PC-9 (cell line): ENCODE data around the gene EIF1AY. TPM values are rescaled to one million over a fixed set of nuclear protein-coding genes. Genes with fewer than 3 reads are reported as not detected.
"Not testable (repeated sequence)": the region's sequence is repeated elsewhere in the genome, so short reads cannot be mapped to it uniquely, and the experiment has no call there.

Experiments used
- BruUV-seq: library from RNA; stranded (reverse); fragments of 400-500 nt; replicated peaks from 2 replicates; lab custom pipeline; 2021; lab: Mats Ljungman, UMichigan
- CTCF ChIA-PET: fragments of 300-600 bp; sonication (Branson Sonifier 250); formaldehyde crosslinking; loops from one replicate; lab custom pipeline; 2022; ENCODE audit warnings: antibody characterized with exemption; lab: Charles Lee
- POLR2A ChIA-PET: fragments of 300-600 bp; sonication (Branson Sonifier 250); formaldehyde crosslinking; loops from one replicate; lab custom pipeline; 2022; ENCODE audit warnings: antibody characterized with exemption; ENCODE audit not compliant: unreplicated experiment; lab: Charles Lee
- DNase-seq, 2 experiments: peaks; one replicate each; pipeline versions ENCODE4 v3.0.0 to v3.0.0-alpha.2; 2015 to 2022; ENCODE audit warnings: mixed read lengths in 1 of 2
- H2AFZ ChIP-seq: fragments of 200-600 bp; sonication (generic); 2 replicates; pipeline ENCODE4 v1.8.1; 2017; ENCODE audit warnings: antibody characterized with exemption
- H3F3A ChIP-seq: fragments of 200-600 bp; sonication (generic); 2 replicates; pipeline ENCODE4 v1.8.1; 2017; ENCODE audit warnings: antibody characterized with exemption, mild to moderate bottlenecking, low read depth; ENCODE audit not compliant: insufficient read depth
- H3K27ac ChIP-seq: fragments of 200-600 bp; sonication (generic); 2 replicates; pipeline ENCODE4 v1.6.1; 2016; ENCODE audit warnings: mixed run types
- H3K27me3 ChIP-seq: fragments of 200-600 bp; sonication (generic); 2 replicates; pipeline ENCODE4 v1.6.1; 2016; ENCODE audit warnings: low read depth, mixed run types; ENCODE audit not compliant: insufficient read depth
- H3K36me3 ChIP-seq: fragments of 200-600 bp; sonication (generic); 2 replicates; pipeline ENCODE4 v1.6.1; 2016; ENCODE audit warnings: low read depth, mixed run types
- H3K4me1 ChIP-seq: fragments of 200-600 bp; sonication (generic); replicated peaks from 2 replicates; pipeline ENCODE4 v1.6.1; 2016; ENCODE audit warnings: mixed run types; ENCODE audit not compliant: insufficient read depth
- H3K4me2 ChIP-seq: fragments of 200-600 bp; sonication (generic); 2 replicates; pipeline ENCODE4 v1.6.1; 2017; ENCODE audit warnings: mixed run types
- H3K4me3 ChIP-seq: fragments of 200-600 bp; sonication (generic); 2 replicates; pipeline ENCODE4 v1.6.1; 2016; ENCODE audit warnings: mixed run types
- H3K79me2 ChIP-seq: fragments of 200-600 bp; sonication (generic); 2 replicates; pipeline ENCODE4 v1.6.1; 2017; ENCODE audit warnings: low read depth, mixed run types
- H3K9me2 ChIP-seq: fragments of 200-600 bp; sonication (generic); 2 replicates; pipeline ENCODE4 v1.8.1; 2017; ENCODE audit warnings: mild to moderate bottlenecking; ENCODE audit not compliant: insufficient read depth
- H3K9me3 ChIP-seq: fragments of 200-600 bp; sonication (generic); 2 replicates; pipeline ENCODE4 v1.8.1; 2016; ENCODE audit warnings: low read depth; ENCODE audit not compliant: insufficient read depth
- H4K20me1 ChIP-seq: fragments of 200-600 bp; sonication (generic); 2 replicates; pipeline ENCODE4 v1.8.1; 2017; ENCODE audit not compliant: insufficient read depth
- CTCF ChIP-seq: fragments of 200-600 bp; sonication (generic); conservative IDR thresholded peaks from 2 replicates; pipeline ENCODE4 v1.6.1; 2017; ENCODE audit warnings: mixed run types, antibody characterized with exemption, mild to moderate bottlenecking, moderate library complexity
- EZH2 ChIP-seq: fragments of 200-600 bp; sonication (generic); IDR thresholded peaks from 2 replicates; pipeline ENCODE4 v1.8.0; 2017; ENCODE audit warnings: antibody characterized with exemption, low read depth
- intact Hi-C: fragments of 100-400 bp; cut with micrococcal nuclease; formaldehyde crosslinking; loops from one replicate; pipeline ENCODE4 v1.10.0; 2022; ENCODE audit not compliant: unreplicated experiment
- total RNA-seq: library from RNA; stranded (reverse); gene quantifications from 2 replicates; pipeline ENCODE4 v1.2.3, GENCODE V29; 2021

Gene EIF1AY
- total RNA-seq, 1 experiment from 2014 or later = not detected

- ChIA-PET POLR2A (no interaction called here), CTCF (no interaction called here)
- H3K4me3 ChIP-seq = no peak overlapping the region
- H3K27me3 ChIP-seq = no peaks in the 10 kb centered on the region
- no peak overlapping the region for H2AFZ ChIP-seq
- no peaks in the 10 kb centered on the region for H4K20me1 ChIP-seq
- intact Hi-C loops = no loop called here
- DNase-seq = no peak
- no peaks in the 10 kb centered on the region for H3K9me3 ChIP-seq
- no peaks in the 10 kb centered on the region for H3K4me1 ChIP-seq
- H3K27ac ChIP-seq = no peak overlapping the region
- no peaks in the 10 kb centered on the region for H3K9me2 ChIP-seq
- no peaks in the 10 kb centered on the region for H3K36me3 ChIP-seq
- no TSS peak for BruUV-seq
- H3K4me2 ChIP-seq = no peak overlapping the region
- no peaks in the 10 kb centered on the region for H3F3A ChIP-seq
- H3K79me2 ChIP-seq = no peaks in the 10 kb centered on the region
- TF ChIP-seq EZH2 (no peak), CTCF (no peak)
These were observed 26.3 kb upstream of the EIF1AY start for GRCh38 chrY:20549289-20549688.

- no TSS peak for BruUV-seq
- no peak overlapping the region for H3K4me2 ChIP-seq
- no peak for DNase-seq
- H3K9me3 ChIP-seq = no peaks in the 10 kb centered on the region
- H3K9me2 ChIP-seq = no peaks in the 10 kb centered on the region
- no peaks in the 10 kb centered on the region for H3F3A ChIP-seq
- TF ChIP-seq EZH2 (no peak), CTCF (no peak)
- H3K4me3 ChIP-seq = no peak overlapping the region
- POLR2A ChIA-PET = no interaction called here
- no peak overlapping the region for H3K27ac ChIP-seq
- CTCF ChIA-PET = no interaction called here
- H3K4me1 ChIP-seq = no peaks in the 10 kb centered on the region
- no peaks in the 10 kb centered on the region for H4K20me1 ChIP-seq
- no peak overlapping the region for H2AFZ ChIP-seq
- intact Hi-C loops = no loop called here
- no peaks in the 10 kb centered on the region for H3K79me2 ChIP-seq
- H3K36me3 ChIP-seq = no peaks in the 10 kb centered on the region
- H3K27me3 ChIP-seq = no peaks in the 10 kb centered on the region
These were observed 23.7 kb upstream of the EIF1AY start for GRCh38 chrY:20551840-20552239.

DNA sequence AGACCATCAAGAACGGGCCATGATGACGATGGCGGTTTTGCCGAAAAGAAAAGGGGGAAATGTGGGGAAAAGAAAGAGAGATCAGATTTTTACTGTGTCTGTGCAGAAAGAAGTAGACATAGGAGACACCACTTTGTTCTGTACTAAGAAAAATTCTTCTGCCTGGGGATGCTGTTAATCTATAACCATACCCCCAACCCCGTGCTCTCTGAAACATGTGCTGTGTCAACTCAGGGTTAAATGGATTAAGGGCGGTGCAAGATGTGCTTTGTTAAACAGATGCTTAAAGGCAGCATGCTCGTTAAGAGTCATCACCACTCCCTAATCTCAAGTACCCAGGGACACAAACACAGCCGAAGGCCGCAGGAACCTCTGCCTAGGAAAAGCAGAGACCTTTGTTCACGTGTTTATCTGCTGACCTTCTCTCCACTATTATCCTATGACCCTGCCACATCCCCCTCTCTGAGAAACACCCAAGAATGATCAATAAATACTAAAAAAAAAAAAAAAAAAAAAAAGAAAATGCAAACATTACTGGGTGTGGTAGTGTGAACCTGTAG lies 22.7 kb upstream of the EIF1AY start:
- H3K4me2 ChIP-seq, intact Hi-C loops, H3F3A ChIP-seq, BruUV-seq, DNase-seq, H3K9me3 ChIP-seq, H3K4me3 ChIP-seq, H2AFZ ChIP-seq, POLR2A ChIA-PET, H4K20me1 ChIP-seq, H3K79me2 ChIP-seq, CTCF ChIA-PET, H3K4me1 ChIP-seq, H3K27ac ChIP-seq, H3K36me3 ChIP-seq, H3K27me3 ChIP-seq, H3K9me2 ChIP-seq: not testable (repeated sequence)

- H3K4me1 ChIP-seq = no peaks in the 10 kb centered on the region
- H3K9me3 ChIP-seq = no peaks in the 10 kb centered on the region
- H2AFZ ChIP-seq = no peak overlapping the region
- CTCF ChIA-PET = no interaction called here
- no peak overlapping the region for H3K4me2 ChIP-seq
- no peaks in the 10 kb centered on the region for H4K20me1 ChIP-seq
- H3K79me2 ChIP-seq = no peaks in the 10 kb centered on the region
- H3K4me3 ChIP-seq = no peak overlapping the region
- H3K27ac ChIP-seq = no peak overlapping the region
- no peak for TF ChIP-seq EZH2
- no peak for TF ChIP-seq CTCF
- H3K36me3 ChIP-seq = no peaks in the 10 kb centered on the region
- BruUV-seq = no TSS peak
- intact Hi-C loops = no loop called here
- H3K27me3 ChIP-seq = no peaks in the 10 kb centered on the region
- no peak for DNase-seq
- H3K9me2 ChIP-seq = no peaks in the 10 kb centered on the region
- H3F3A ChIP-seq = no peaks in the 10 kb centered on the region
- POLR2A ChIA-PET = no interaction called here
These were observed 19.8 kb upstream of the EIF1AY start for GRCh38 chrY:20555820-20556219.
